ENCODE results near the gene INKA1.

DNA sequence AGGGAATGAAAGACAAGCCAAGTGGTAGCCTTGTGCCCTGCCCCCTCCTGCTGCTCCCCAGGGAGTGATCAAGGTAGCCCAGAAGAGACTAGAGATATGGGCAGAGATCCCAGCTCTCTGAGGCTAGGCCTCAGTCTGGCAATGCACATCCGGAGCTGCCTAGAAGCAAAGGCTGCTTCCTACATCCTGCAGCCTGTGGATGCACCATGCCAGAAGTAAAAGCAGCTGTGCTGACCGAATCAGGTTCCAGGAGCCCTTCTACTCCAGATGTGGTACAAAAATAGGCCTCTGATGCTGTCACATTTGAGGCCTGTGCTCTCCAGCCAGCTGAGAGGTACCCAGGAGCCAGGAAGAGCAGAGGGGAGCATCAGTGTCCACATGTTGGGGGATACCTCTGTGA is 37.3 kb downstream of the INKA1 start:
- TF ChIP-seq, protein P1, sequence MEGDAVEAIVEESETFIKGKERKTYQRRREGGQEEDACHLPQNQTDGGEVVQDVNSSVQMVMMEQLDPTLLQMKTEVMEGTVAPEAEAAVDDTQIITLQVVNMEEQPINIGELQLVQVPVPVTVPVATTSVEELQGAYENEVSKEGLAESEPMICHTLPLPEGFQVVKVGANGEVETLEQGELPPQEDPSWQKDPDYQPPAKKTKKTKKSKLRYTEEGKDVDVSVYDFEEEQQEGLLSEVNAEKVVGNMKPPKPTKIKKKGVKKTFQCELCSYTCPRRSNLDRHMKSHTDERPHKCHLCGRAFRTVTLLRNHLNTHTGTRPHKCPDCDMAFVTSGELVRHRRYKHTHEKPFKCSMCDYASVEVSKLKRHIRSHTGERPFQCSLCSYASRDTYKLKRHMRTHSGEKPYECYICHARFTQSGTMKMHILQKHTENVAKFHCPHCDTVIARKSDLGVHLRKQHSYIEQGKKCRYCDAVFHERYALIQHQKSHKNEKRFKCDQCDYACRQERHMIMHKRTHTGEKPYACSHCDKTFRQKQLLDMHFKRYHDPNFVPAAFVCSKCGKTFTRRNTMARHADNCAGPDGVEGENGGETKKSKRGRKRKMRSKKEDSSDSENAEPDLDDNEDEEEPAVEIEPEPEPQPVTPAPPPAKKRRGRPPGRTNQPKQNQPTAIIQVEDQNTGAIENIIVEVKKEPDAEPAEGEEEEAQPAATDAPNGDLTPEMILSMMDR (IDR thresholded peaks at IDR 0.05; ENCODE audit: control extremely low read depth in 1 of 3, insufficient read depth in 1 of 3, low read depth in 1 of 3, low read length in 3 of 3) = no peak
- TF ChIP-seq RAD21 (IDR thresholded peaks at IDR 0.05 in 1 of 2, conservative IDR thresholded peaks at IDR 0.05 in 1 of 2; ENCODE audit: low read depth in 2 of 2, low read length in 2 of 2) (no peak), SP1 (IDR thresholded peaks at IDR 0.05; ENCODE audit: low read depth, low read length) (no peak), RBBP5 (IDR thresholded peaks at IDR 0.05; ENCODE audit: borderline replicate concordance, low read depth, low read length) (no peak), JUN (IDR thresholded peaks at IDR 0.05; ENCODE audit: low read depth, low read length) (no peak), POLR2AphosphoS5 (IDR thresholded peaks at IDR 0.05; ENCODE audit: low read depth, low read length) (no peak), MAFK (IDR thresholded peaks at IDR 0.05; ENCODE audit: low read depth, low read length) (no peak), JUND (IDR thresholded peaks at IDR 0.05; ENCODE audit: low read length) (no peak)
- TF ChIP-seq, protein P2, sequence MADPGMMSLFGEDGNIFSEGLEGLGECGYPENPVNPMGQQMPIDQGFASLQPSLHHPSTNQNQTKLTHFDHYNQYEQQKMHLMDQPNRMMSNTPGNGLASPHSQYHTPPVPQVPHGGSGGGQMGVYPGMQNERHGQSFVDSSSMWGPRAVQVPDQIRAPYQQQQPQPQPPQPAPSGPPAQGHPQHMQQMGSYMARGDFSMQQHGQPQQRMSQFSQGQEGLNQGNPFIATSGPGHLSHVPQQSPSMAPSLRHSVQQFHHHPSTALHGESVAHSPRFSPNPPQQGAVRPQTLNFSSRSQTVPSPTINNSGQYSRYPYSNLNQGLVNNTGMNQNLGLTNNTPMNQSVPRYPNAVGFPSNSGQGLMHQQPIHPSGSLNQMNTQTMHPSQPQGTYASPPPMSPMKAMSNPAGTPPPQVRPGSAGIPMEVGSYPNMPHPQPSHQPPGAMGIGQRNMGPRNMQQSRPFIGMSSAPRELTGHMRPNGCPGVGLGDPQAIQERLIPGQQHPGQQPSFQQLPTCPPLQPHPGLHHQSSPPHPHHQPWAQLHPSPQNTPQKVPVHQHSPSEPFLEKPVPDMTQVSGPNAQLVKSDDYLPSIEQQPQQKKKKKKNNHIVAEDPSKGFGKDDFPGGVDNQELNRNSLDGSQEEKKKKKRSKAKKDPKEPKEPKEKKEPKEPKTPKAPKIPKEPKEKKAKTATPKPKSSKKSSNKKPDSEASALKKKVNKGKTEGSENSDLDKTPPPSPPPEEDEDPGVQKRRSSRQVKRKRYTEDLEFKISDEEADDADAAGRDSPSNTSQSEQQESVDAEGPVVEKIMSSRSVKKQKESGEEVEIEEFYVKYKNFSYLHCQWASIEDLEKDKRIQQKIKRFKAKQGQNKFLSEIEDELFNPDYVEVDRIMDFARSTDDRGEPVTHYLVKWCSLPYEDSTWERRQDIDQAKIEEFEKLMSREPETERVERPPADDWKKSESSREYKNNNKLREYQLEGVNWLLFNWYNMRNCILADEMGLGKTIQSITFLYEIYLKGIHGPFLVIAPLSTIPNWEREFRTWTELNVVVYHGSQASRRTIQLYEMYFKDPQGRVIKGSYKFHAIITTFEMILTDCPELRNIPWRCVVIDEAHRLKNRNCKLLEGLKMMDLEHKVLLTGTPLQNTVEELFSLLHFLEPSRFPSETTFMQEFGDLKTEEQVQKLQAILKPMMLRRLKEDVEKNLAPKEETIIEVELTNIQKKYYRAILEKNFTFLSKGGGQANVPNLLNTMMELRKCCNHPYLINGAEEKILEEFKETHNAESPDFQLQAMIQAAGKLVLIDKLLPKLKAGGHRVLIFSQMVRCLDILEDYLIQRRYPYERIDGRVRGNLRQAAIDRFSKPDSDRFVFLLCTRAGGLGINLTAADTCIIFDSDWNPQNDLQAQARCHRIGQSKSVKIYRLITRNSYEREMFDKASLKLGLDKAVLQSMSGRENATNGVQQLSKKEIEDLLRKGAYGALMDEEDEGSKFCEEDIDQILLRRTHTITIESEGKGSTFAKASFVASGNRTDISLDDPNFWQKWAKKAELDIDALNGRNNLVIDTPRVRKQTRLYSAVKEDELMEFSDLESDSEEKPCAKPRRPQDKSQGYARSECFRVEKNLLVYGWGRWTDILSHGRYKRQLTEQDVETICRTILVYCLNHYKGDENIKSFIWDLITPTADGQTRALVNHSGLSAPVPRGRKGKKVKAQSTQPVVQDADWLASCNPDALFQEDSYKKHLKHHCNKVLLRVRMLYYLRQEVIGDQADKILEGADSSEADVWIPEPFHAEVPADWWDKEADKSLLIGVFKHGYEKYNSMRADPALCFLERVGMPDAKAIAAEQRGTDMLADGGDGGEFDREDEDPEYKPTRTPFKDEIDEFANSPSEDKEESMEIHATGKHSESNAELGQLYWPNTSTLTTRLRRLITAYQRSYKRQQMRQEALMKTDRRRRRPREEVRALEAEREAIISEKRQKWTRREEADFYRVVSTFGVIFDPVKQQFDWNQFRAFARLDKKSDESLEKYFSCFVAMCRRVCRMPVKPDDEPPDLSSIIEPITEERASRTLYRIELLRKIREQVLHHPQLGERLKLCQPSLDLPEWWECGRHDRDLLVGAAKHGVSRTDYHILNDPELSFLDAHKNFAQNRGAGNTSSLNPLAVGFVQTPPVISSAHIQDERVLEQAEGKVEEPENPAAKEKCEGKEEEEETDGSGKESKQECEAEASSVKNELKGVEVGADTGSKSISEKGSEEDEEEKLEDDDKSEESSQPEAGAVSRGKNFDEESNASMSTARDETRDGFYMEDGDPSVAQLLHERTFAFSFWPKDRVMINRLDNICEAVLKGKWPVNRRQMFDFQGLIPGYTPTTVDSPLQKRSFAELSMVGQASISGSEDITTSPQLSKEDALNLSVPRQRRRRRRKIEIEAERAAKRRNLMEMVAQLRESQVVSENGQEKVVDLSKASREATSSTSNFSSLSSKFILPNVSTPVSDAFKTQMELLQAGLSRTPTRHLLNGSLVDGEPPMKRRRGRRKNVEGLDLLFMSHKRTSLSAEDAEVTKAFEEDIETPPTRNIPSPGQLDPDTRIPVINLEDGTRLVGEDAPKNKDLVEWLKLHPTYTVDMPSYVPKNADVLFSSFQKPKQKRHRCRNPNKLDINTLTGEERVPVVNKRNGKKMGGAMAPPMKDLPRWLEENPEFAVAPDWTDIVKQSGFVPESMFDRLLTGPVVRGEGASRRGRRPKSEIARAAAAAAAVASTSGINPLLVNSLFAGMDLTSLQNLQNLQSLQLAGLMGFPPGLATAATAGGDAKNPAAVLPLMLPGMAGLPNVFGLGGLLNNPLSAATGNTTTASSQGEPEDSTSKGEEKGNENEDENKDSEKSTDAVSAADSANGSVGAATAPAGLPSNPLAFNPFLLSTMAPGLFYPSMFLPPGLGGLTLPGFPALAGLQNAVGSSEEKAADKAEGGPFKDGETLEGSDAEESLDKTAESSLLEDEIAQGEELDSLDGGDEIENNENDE (IDR thresholded peaks at IDR 0.05; ENCODE audit: insufficient replicate concordance, low read length) = no peak
